Renal pelvis (tissue), 4 donors: ENCODE results near the gene DNASE2B. TPM values are rescaled to one million over a fixed set of nuclear protein-coding genes. Genes with fewer than 3 reads are reported as not detected.
"Not testable (repeated sequence)": the region's sequence is repeated elsewhere in the genome, so short reads cannot be mapped to it uniquely, and the experiment has no call there.

Experiments used
- DNase-seq: peaks from one replicate; pipeline ENCODE4 v3.0.0-alpha.2; 2013
- polyA plus RNA-seq, 3 donors: library from polyadenylated mRNA; unstranded; fragments of 120-200 nt; gene quantifications; one replicate each; pipeline ENCODE4 v1.2.1, GENCODE V29; 2013; ENCODE audit not compliant: insufficient read length in 3 of 3

The DNASE2B gene
- polyA plus RNA-seq, 3 donors = 0.09 TPM; not detected in 2

DNA sequence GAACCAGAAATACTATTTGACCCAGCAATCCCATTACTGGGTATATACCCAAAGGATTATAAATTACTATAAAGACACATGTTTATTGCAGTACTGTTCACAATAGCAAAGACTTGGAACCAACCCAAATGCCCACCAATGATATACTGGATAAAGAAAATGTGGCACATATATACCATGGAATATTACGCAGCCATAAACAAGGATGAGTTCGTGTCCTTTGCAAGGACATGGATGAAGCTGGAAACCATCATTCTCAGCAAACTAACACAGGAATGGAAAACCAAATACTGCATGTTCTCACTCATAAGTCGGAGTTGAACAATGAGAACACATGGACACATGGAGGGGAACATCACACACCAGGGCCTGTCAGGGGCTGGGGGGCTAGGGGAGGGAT lies 50.4 kb downstream of the DNASE2B start:
- not testable (repeated sequence) for DNase-seq

DNA sequence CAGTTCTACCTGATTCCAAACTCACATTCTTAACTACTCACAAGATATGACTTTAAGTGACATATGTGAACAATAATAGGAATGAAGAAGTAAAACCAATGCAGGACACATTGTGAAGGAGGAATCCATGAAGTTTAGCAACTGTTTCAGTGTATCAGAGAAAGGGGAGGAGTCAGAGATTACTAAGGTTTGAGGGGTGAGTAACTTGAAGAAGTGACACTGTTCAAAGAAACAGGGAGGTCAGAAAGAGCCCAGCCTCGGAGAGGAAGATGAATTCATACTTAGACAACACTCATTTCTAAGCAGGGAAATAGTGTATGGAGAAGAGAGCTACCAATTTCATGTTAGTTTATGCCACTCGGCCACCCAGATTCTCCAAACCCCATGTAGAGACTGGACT lies 52.6 kb downstream of the DNASE2B start:
- DNase-seq = no peak

DNA sequence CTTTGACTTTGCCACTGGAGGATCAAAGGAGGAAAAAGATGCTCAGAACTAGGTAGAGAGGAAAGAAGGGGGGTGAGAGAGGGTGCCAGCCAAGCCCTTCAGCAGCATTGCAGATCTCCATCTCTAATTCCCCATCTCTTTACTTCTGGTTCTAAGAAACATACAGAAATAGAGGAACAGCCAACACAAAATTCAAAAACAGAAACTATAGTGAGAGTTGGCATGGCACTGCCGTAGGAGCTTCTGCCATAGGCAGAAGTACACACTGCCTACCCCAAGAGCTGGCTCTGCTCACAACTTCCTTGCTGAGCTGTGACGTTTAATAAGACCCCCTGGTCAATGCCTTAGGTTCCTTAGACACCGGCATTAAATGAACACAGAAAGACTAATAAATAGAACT lies 54.2 kb downstream of the DNASE2B start:
- DNase-seq = no peak

DNA sequence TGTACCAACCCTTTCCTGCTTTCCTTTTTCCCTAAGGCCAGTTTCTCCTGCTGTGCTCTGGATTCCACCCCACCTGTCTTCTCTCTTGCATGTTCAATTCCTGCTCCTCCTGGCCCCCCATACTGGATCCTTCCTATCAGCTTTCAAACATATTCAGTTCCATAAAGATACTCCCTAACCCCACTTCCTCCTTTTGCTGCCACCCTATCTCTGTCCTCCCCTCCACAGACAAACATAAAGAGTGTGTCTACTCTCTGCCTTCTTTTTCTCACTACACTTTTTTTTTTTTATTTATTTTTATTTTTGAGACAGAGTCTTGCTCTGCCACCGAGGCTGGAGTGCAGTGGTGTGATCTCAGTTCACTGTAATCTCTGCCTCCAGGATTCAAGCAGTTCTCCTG lies 63.8 kb downstream of the DNASE2B start:
- DNase-seq = no peak

Other genes with a start within 250 kb of the DNASE2B start
- 1 to 10 TPM; 5.3 to 7.0 (median 5.3) TPM for gene SAMD13, start 96.8 kb upstream of the DNASE2B start, polyA plus RNA-seq
- 10 to 100 TPM; 42.3 to 46.4 (median 43.6) TPM for gene RPF1, start 80.8 kb downstream of the DNASE2B start, polyA plus RNA-seq
- gene SPATA1, start 107.9 kb downstream of the DNASE2B start, polyA plus RNA-seq = 1 to 10 TPM; 1.5 to 4.0 (median 3.2) TPM
- 100 to 1,000 TPM; 135 to 163 (median 156) TPM for gene GNG5, start 108.1 kb downstream of the DNASE2B start, polyA plus RNA-seq
- 10 to 100 TPM; 17.7 to 20.0 (median 19.1) TPM for gene CTBS, start 176.0 kb downstream of the DNASE2B start, polyA plus RNA-seq